Uterus (tissue), 4 donors: Measurements from ENCODE around the gene CARNS1. TPM values are rescaled to one million over a fixed set of nuclear protein-coding genes. Genes with fewer than 3 reads are reported as not detected.

Experiments used
- DNase-seq, 2 donors: peaks; one replicate each; pipeline ENCODE4 v3.0.0-alpha.2; 2019 to 2020
- H3K27ac ChIP-seq, 2 donors: fragments of 200-600 bp; sonication (generic); 1 replicate in 1 of 2; 2 replicates in 1 of 2; pipeline ENCODE4 v1.5.1; 2016 to 2018
- H3K27me3 ChIP-seq, 2 donors: fragments of 200-600 bp; sonication (generic); one replicate each; pipeline ENCODE4 v1.5.1; 2018 to 2019; ENCODE audit warnings: control low read depth in 1 of 2
- H3K36me3 ChIP-seq, 2 donors: fragments of 200-600 bp; sonication (generic); one replicate each; pipeline ENCODE4 v1.5.1; 2019; ENCODE audit warnings: control low read depth in 1 of 2
- H3K4me1 ChIP-seq, 2 donors: fragments of 200-600 bp; sonication (generic); one replicate each; pipeline ENCODE4 v1.5.1; 2018 to 2019; ENCODE audit warnings: control low read depth in 1 of 2
- H3K4me3 ChIP-seq, 2 donors: fragments of 200-600 bp; sonication (generic); 1 replicate in 1 of 2; 2 replicates in 1 of 2; pipeline ENCODE4 v1.5.1; 2018 to 2019; ENCODE audit warnings: mild to moderate bottlenecking in 1 of 2
- H3K9me3 ChIP-seq, 2 donors: fragments of 200-600 bp; sonication (generic); one replicate each; pipeline ENCODE4 v1.5.1; 2019; ENCODE audit warnings: control low read depth in 1 of 2
- POLR2A ChIP-seq, 2 donors: fragments of 450-650 bp; IDR thresholded peaks; one replicate each; pipeline ENCODE4 v1.6.1; 2016; ENCODE audit warnings: antibody characterized with exemption in 2 of 2, mild to moderate bottlenecking in 1 of 2, moderate library complexity in 1 of 2
- intact Hi-C: fragments of 100-400 bp; cut with DNase I; formaldehyde crosslinking; loops from one replicate; pipeline ENCODE4 v1.15.1; 2023; ENCODE audit warnings: low total_unique reads
- total RNA-seq, 4 donors: library from RNA; depleted of rRNA in 3 of 4; stranded (reverse); fragments of >200 nt in 3 of 4; gene quantifications; one replicate each; pipeline versions ENCODE4 v1.1.0 to v1.2.4, GENCODE V29; 2014 to 2023
- TF ChIP-seq, protein P1 (sequence below), 4 experiments: fragments of 200-600 bp in 2 of 4; fragments of 450-650 bp in 2 of 4; sonication (generic) in 2 of 4; IDR thresholded peaks; one replicate each; pipeline ENCODE4 v1.5.1; 2016 to 2019; ENCODE audit warnings: antibody characterized with exemption in 4 of 4, mild to moderate bottlenecking in 2 of 4, moderate library complexity in 1 of 4
- donor health status: DM: yes; HTN: yes; CAD: no.

Gene CARNS1
- total RNA-seq, 4 donors from 2014 or later, result 0.76 to 3.3 TPM; not detected in 2

DNA sequence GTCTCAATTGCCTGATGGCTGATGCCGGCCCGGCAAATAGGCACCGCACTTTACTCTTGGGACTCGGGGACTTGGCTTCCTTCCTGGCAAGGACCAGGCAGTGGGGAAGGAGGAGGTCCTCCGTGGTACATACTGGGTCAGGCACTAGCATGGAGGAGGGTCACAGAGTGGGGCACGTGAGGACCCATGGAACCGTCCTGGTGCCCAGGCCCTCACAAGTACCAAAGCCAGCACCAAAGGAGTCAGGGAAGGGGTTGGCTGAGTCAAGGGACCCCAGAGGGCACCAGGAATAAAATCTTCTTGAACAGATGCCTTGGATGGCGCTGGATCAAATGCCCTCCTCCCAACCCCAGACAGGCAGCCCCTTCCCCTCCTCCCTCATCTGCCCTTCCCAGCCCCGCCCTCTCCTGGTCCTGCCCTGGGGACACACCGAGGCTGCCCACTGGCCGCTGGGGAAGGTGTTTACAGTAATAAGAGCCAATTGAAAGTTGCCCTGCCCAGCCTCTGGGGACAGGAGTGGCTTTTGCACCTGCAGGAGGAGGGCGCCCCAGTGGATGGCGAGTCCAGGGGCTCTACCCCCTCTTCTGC is 5.6 kb upstream of the CARNS1 start:
- TF ChIP-seq POLR2A (IDR thresholded peaks at IDR 0.05), result no peak
- TF ChIP-seq, protein P1, sequence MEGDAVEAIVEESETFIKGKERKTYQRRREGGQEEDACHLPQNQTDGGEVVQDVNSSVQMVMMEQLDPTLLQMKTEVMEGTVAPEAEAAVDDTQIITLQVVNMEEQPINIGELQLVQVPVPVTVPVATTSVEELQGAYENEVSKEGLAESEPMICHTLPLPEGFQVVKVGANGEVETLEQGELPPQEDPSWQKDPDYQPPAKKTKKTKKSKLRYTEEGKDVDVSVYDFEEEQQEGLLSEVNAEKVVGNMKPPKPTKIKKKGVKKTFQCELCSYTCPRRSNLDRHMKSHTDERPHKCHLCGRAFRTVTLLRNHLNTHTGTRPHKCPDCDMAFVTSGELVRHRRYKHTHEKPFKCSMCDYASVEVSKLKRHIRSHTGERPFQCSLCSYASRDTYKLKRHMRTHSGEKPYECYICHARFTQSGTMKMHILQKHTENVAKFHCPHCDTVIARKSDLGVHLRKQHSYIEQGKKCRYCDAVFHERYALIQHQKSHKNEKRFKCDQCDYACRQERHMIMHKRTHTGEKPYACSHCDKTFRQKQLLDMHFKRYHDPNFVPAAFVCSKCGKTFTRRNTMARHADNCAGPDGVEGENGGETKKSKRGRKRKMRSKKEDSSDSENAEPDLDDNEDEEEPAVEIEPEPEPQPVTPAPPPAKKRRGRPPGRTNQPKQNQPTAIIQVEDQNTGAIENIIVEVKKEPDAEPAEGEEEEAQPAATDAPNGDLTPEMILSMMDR (IDR thresholded peaks at IDR 0.05), result no peak
- no peaks in the 10 kb centered on the region for H3K9me3 ChIP-seq
- intact Hi-C loops, result no loop called here
- H3K4me1 ChIP-seq, result no peaks in the 10 kb centered on the region
- no peak overlapping the region for H3K4me3 ChIP-seq
- peaks cover 0 to 20% of the 10 kb centered on the region in 2 donors for H3K27me3 ChIP-seq
- DNase-seq, result no peak
- no peak overlapping the region for H3K27ac ChIP-seq
- no peaks in the 10 kb centered on the region for H3K36me3 ChIP-seq

DNA sequence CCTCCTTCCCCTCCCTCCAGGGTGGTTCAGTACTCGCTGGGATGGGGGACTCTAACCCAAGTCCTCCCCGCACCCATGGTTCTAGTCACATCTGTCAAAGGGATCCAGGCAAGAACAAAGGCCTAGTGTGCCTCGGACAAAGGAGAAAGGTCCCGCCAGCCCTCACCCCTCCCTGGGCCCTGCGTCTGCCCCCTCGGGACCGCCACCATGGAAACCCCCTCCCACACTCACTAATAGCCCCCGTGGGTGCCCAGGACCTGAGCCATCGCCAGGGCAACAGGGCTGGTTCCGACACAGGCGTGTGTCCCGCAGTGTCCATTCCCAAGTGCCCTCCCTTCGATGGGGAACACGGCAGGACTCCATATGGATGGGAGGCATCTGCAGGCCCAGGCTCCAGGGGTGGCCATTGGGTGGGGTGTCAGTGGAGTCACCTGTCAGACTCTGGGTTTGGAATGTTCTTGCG is 5.1 kb upstream of the CARNS1 start:
- Histone ChIP-seq H3K4me1 (no peaks in the 10 kb centered on the region), H3K27me3 (peaks cover 0 to 20% of the 10 kb centered on the region in 2 donors), H3K9me3 (no peaks in the 10 kb centered on the region), H3K36me3 (no peaks in the 10 kb centered on the region), H3K4me3 (no peak overlapping the region), H3K27ac (no peak overlapping the region)
- no peak for DNase-seq
- no peak for TF ChIP-seq POLR2A (IDR thresholded peaks at IDR 0.05)
- TF ChIP-seq, protein P1 (IDR thresholded peaks at IDR 0.05), result no peak
- intact Hi-C loops, result no loop called here

DNA sequence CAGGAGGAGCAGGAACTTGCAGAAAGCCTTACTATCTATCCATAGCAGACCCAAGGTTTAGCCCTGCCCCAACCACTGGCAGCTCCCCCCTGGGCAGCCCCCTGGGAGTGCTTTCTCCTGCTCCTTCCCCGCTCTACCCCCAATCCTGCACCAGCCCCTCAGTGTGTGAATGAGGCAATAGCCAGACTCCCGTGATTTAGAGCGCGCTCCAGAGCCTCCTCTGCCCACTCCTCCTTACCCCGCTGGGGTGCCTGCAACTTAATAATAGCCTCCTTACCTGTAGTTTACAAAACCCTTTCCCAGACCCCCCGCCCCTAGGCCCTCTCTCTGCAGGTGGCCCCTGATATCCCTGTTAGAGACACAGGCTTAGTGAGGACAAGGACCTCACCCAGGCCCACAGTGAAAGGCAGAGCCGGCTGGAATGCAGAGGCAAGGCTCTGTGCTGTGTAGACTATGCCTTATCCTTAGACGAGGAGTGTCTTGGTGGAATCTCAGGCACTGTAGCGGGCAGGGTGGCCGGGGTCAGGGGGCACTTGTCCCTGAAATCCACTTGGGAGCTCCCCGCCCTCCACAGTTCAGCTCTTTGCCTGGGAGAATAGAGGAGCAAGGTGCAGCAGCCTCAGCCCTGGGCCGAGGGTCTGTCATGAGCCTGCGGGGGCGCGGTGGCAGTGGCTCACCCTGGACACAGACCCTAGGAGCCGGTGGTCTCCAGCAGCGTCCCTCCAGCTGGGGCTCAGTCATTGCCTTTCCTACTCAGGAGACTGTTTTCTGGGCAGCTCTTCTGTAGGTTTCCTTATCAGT is 4.3 kb upstream of the CARNS1 start:
- intact Hi-C loops, result no loop called here
- Histone ChIP-seq H3K9me3 (no peaks in the 10 kb centered on the region), H3K4me1 (peaks cover 0 to 6% of the 10 kb centered on the region in 2 donors), H3K27me3 (peaks cover 0 to 20% of the 10 kb centered on the region in 2 donors), H3K27ac (no peak overlapping the region), H3K36me3 (no peaks in the 10 kb centered on the region), H3K4me3 (no peak overlapping the region)
- TF ChIP-seq POLR2A (IDR thresholded peaks at IDR 0.05), result no peak
- TF ChIP-seq, protein P1 (IDR thresholded peaks at IDR 0.05), result no peak
- no peak for DNase-seq

DNA sequence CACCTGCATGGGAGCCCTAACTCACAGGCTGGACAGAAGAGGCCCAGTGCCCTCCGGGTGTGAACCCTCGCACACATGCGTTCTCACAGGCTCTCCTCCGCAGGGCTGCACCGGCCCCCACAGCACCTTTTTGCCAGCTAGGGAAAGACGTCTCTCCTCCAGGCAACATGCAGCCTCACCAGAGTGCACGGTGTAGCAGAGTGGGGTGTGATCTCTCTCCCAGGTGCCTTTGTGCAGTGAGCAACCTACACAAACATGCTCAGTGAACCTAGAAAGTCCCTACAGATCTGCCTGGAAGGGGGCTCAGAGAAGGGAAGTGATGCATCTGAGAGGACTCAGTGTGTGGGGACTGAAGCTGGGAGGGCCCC is 3.7 kb upstream of the CARNS1 start:
- no peak for TF ChIP-seq POLR2A (IDR thresholded peaks at IDR 0.05)
- TF ChIP-seq, protein P1 (IDR thresholded peaks at IDR 0.05), result no peak
- H3K27ac ChIP-seq, result no peak overlapping the region
- H3K27me3 ChIP-seq, result peaks cover 0 to 20% of the 10 kb centered on the region in 2 donors
- H3K9me3 ChIP-seq, result no peaks in the 10 kb centered on the region
- H3K4me3 ChIP-seq, result no peak overlapping the region
- H3K36me3 ChIP-seq, result no peaks in the 10 kb centered on the region
- intact Hi-C loops, result no loop called here
- peaks cover 0 to 6% of the 10 kb centered on the region in 2 donors for H3K4me1 ChIP-seq
- DNase-seq, result no peak

DNA sequence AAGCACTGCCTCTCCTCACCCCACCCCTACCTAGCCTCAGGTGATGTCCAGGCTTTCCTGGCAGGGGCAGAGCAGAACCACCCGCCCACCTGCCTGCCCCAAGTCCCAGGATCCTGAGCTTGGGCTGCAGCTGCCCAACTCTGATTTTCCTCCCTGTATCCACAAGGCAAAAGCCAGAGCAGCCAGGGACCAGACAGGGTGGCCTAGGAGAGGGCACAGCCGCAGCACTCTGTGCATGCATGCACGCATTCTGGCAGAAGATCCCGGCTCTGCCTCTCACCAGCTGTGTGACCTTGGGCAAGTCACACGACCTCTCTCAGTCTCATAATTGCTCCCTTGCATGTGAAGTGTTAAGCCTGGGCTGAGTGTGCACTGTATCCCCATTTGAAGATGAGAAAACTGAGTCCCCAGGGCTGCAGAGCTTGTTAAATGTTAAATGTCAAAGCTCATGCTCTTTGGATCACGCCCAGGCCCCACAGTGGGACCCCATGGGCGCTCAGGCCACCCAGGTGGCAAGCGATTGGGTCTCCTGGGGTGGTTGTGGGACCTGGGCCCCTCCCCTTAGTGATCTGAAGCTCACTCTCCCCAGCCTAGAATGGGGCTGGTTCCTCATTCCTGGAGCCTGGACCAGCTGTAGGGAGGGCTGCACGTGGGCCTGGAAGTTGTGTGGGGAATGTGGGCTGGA is 2.8 kb upstream of the CARNS1 start:
- intact Hi-C loops, result no loop called here
- no peak for DNase-seq
- Histone ChIP-seq H3K27ac (no peak overlapping the region), H3K27me3 (peaks cover 0 to 20% of the 10 kb centered on the region in 2 donors), H3K9me3 (no peaks in the 10 kb centered on the region), H3K4me1 (peaks cover 0 to 6% of the 10 kb centered on the region in 2 donors), H3K4me3 (no peak overlapping the region), H3K36me3 (no peaks in the 10 kb centered on the region)
- TF ChIP-seq POLR2A (IDR thresholded peaks at IDR 0.05), result no peak
- TF ChIP-seq, protein P1 (IDR thresholded peaks at IDR 0.05), result no peak
